Ectodermal cell (in vitro differentiated cells): ENCODE results near the gene PIEZO2.
"Not testable (repeated sequence)": the region's sequence is repeated elsewhere in the genome, so short reads cannot be mapped to it uniquely, and the experiment has no call there.

Experiments used
- H3K27ac ChIP-seq: 2 replicates; pipeline ENCODE4 v1.7.0; 2013; ENCODE audit warnings: mild to moderate bottlenecking, low read depth, low read length; ENCODE audit not compliant: insufficient read depth, poor library complexity, severe bottlenecking
- H3K27me3 ChIP-seq: 2 replicates; pipeline ENCODE4 v1.7.0; 2013; ENCODE audit warnings: mild to moderate bottlenecking, low read length; ENCODE audit not compliant: insufficient read depth, control insufficient read depth, poor library complexity, severe bottlenecking
- H3K36me3 ChIP-seq: one replicate; pipeline ENCODE4 v1.7.0; 2013; ENCODE audit warnings: low read length; ENCODE audit not compliant: control insufficient read depth, insufficient read depth
- H3K4me1 ChIP-seq: one replicate; pipeline ENCODE4 v1.7.0; 2013; ENCODE audit warnings: low read length; ENCODE audit not compliant: control insufficient read depth, insufficient read depth
- H3K4me3 ChIP-seq: 2 replicates; pipeline ENCODE4 v1.7.0; 2013; ENCODE audit warnings: low read depth, low read length, control low read depth; ENCODE audit not compliant: insufficient read depth
- H3K9me3 ChIP-seq: 2 replicates; pipeline ENCODE4 v1.7.0; 2013; ENCODE audit warnings: mild to moderate bottlenecking, low read length, moderate library complexity; ENCODE audit not compliant: control insufficient read depth
- WGBS, 2 experiments: methylation state at CpG; one replicate each; pipeline ENCODE4 v1.1.7; 2013; ENCODE audit warnings: missing lambda C conversion rate in 2 of 2; 5-methylcytosine and 5-hydroxymethylcytosine counted together

The PIEZO2 gene

DNA sequence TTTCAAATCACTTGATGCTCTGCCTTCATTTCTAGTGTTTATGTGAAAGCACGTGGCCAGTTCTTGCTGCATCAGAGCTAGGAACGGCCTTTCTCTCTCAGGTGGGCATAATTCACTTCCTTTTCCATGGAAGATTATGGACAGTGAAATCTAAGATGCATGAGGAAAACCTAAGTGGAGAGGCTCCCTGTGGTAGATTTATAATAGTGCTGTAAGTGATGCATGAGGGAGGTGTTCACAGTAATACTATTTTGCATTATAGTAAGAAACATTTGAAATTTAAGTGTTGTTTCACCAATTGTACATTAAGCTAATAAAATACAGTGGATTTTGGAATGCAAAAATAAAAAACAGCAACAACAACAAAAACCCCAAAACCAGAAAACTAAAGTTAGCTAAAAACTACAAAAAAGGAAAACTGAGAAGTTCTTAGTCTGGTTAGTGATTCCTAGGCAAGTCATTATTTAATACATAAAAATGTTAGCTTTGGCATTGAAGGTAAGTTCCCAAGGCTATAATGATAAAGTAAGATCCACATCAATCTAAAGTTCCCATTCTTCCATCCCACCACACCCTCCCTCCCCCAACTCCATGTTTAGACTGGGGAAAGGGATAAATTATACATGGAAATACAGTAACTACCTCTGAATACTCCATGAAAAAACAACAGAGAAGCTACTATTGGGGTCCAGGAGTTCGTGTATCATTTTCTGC is 469.7 kb downstream of the PIEZO2 start:
- no peaks in the 10 kb centered on the region for H3K9me3 ChIP-seq
- H3K4me1 ChIP-seq, result no peaks in the 10 kb centered on the region
- H3K4me3 ChIP-seq, result no peak overlapping the region
- no peaks in the 10 kb centered on the region for H3K36me3 ChIP-seq
- H3K27me3 ChIP-seq, result no peaks in the 10 kb centered on the region
- 91 to 95% methylated on average over 3 of the region's 3 CpGs for WGBS, 2 experiments
- H3K27ac ChIP-seq, result no peak overlapping the region

DNA sequence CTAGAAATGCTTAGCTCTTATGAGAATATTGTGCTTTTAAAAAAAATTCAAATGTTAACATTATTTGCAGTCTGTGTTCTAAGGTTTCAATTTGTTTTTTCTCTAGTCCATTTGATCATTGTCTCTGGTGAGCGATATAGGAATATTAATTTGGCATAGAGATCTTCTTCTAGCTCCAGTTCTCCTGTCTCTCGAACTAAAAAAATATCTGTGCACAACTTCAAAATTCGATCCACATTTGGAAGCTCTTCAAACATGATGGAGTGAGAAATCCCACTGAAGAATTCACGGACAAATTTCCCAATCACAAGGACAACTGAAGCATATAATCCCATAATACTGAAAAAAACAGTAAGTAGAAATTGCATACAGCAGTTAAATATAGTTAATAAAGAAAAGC is 477.9 kb downstream of the PIEZO2 start:
- WGBS, 2 experiments, result 79 to 99% methylated on average over 3 to 4 of the region's 4 CpGs
- no peak overlapping the region for H3K27ac ChIP-seq
- no peaks in the 10 kb centered on the region for H3K36me3 ChIP-seq
- H3K4me1 ChIP-seq, result no peaks in the 10 kb centered on the region
- H3K27me3 ChIP-seq, result no peaks in the 10 kb centered on the region
- H3K9me3 ChIP-seq, result no peaks in the 10 kb centered on the region
- H3K4me3 ChIP-seq, result no peak overlapping the region

DNA sequence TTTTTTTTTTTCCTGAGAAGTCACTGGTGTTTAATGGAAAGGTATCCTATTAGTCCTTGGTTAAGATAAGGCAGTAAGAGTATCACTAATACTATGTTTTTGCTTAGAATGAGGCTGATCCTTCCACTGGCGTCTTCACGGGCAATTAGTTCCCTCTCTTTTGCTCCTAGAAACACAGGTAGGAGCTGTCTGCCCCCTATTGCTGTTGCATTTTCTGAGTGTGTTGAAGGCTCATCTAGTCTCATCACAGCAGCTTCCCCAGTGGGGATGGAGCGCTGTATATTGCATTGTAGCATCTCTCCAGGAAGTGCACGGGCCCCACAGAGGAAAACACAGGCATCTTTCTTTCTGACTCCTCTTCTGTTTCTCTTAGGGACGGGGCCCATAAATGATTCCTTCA is 478.5 kb downstream of the PIEZO2 start:
- H3K4me3 ChIP-seq, result no peak overlapping the region
- H3K36me3 ChIP-seq, result no peaks in the 10 kb centered on the region
- no peaks in the 10 kb centered on the region for H3K4me1 ChIP-seq
- WGBS, 2 experiments, result 89 to 91% methylated on average over 5 of the region's 5 CpGs
- no peaks in the 10 kb centered on the region for H3K9me3 ChIP-seq
- H3K27ac ChIP-seq, result no peak overlapping the region
- no peaks in the 10 kb centered on the region for H3K27me3 ChIP-seq

- Histone ChIP-seq H3K9me3 (no peaks in the 10 kb centered on the region), H3K36me3 (no peaks in the 10 kb centered on the region), H3K27me3 (no peaks in the 10 kb centered on the region), H3K4me1 (no peaks in the 10 kb centered on the region), H3K4me3 (no peak overlapping the region), H3K27ac (no peak overlapping the region)
- 91 to 96% methylated on average over 7 of the region's 7 CpGs for WGBS, 2 experiments
Measured at GRCh38 chr18:10669441-10670100, 479.8 kb downstream of the PIEZO2 start.

DNA sequence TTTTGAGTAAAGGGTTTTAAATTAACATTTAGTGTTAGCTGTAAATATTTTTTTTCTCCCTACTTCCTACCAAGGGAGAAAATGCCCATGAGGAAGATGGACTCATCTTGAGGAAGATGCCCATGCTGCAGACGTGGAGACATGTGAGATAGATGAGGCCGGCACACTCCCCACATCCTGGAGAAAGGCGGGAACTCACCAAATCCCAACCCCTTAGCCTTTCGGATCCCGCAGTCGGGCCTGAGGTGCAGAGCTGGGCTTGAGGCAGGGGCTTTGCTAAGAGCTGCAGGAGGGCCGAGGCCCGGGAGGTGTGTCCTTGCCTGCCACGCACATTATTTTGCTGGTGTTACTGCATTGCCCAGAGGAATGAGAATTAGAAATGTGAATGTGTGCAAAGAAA is 485.6 kb downstream of the PIEZO2 start:
- Histone ChIP-seq H3K4me1 (no peaks in the 10 kb centered on the region), H3K27ac (no peak overlapping the region), H3K9me3 (no peaks in the 10 kb centered on the region), H3K27me3 (no peaks in the 10 kb centered on the region), H3K4me3 (no peak overlapping the region), H3K36me3 (no peaks in the 10 kb centered on the region)
- WGBS, 2 experiments, result 79 to 80% methylated on average over 9 of the region's 9 CpGs

DNA sequence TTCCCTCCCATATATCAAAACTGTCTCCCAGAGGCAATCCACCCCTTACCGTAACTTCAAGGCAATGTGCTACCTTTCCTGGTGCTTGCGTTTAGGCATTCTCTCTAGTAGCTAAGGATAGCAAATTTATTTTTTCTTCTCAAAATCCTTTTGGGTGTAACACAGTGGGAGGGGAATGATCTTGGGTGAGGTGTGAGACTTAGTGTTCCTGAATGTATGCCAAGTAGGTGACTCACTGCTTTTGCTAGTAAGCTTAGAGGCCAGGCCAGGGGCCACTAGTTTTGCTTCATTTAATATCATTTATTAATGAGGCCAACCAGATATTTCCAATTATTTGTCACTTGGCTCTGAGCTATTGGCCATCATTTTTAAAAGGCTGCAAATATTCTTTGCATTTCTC is 488.1 kb downstream of the PIEZO2 start:
- Histone ChIP-seq H3K4me1 (no peaks in the 10 kb centered on the region), H3K9me3 (no peaks in the 10 kb centered on the region), H3K27me3 (no peaks in the 10 kb centered on the region), H3K36me3 (no peaks in the 10 kb centered on the region), H3K27ac (no peak overlapping the region), H3K4me3 (no peak overlapping the region)
- WGBS, 2 experiments, result 93 to 100% methylated on average over 2 of the region's 2 CpGs

GRCh38 chr18:10660179-10660884 is 489.0 kb downstream of the PIEZO2 start:
- no peak overlapping the region for H3K27ac ChIP-seq
- no peaks in the 10 kb centered on the region for H3K27me3 ChIP-seq
- no peaks in the 10 kb centered on the region for H3K4me1 ChIP-seq
- H3K9me3 ChIP-seq, result no peaks in the 10 kb centered on the region
- no peak overlapping the region for H3K4me3 ChIP-seq
- 80 to 81% methylated on average over 13 of the region's 13 CpGs for WGBS, 2 experiments
- no peaks in the 10 kb centered on the region for H3K36me3 ChIP-seq

DNA sequence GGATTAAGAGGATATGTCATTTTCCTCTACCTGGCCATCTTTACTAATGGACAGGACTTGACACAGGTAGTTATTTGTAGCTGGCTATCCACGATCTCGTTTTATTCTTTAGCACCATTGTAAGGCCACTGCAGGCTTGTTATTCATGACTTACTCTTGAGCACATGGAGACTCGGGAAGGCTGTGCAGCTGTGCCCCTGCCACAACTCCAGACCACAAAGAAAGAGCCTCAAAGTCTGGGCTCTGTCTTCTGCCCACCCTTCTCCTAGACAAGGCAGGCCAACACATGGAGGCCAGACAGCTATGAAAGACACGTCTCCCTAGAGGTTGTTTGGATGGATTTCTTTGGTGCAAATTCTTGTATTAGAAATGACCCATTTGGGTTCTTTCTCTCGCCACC is 489.8 kb downstream of the PIEZO2 start:
- H3K4me3 ChIP-seq, result no peak overlapping the region
- no peaks in the 10 kb centered on the region for H3K36me3 ChIP-seq
- 84 to 90% methylated on average over 4 of the region's 5 CpGs for WGBS, 2 experiments
- no peak overlapping the region for H3K27ac ChIP-seq
- no peaks in the 10 kb centered on the region for H3K9me3 ChIP-seq
- no peaks in the 10 kb centered on the region for H3K4me1 ChIP-seq
- no peaks in the 10 kb centered on the region for H3K27me3 ChIP-seq

DNA sequence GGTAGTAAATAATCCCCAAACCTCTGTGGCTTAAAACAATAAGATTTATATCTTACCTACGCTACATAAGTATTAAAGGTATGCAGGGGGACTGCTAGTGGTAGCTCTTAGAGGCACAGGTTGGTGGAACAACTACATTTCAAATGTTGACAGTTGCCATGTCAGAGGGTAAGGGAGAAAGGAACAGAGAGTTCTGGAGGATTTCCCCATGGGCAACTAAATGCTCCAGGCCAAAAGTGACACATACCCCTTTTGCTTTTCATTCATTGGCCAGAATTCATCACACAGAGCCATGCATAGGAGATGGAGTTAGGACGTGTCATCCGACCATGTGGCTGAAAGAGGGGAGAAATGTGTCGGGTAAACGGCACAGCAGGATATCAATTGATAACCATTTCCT is 490.4 kb downstream of the PIEZO2 start:
- no peak overlapping the region for H3K27ac ChIP-seq
- no peaks in the 10 kb centered on the region for H3K9me3 ChIP-seq
- H3K27me3 ChIP-seq, result no peaks in the 10 kb centered on the region
- no peaks in the 10 kb centered on the region for H3K4me1 ChIP-seq
- 69 to 71% methylated on average over 5 of the region's 5 CpGs for WGBS, 2 experiments
- no peaks in the 10 kb centered on the region for H3K36me3 ChIP-seq
- H3K4me3 ChIP-seq, result no peak overlapping the region

DNA sequence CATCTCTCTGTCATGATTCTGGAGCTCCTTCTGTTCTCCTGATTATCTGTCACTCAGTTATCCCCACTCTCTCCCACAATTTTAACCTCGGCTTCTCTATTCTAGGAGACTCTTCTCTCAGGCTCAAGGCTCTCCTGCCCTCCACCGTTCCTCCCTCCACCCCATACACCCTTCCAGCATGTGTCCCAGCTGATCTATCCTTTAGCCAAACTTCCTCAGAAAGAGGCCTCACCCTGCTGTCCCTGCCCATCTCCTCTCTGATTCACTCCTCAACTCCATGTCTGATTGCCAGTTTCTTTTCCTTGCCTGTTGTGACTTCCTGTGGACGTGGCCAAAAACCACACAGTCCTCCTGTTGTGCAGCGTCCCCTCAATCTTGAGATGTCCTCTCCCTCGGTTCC is 505.4 kb downstream of the PIEZO2 start:
- not testable (repeated sequence) for H3K36me3 ChIP-seq, H3K27ac ChIP-seq, H3K27me3 ChIP-seq, H3K9me3 ChIP-seq, H3K4me1 ChIP-seq, H3K4me3 ChIP-seq
- WGBS, 2 experiments, result 82 to 92% methylated on average over 1 to 2 of the region's 5 CpGs
